Gastrocnemius medialis (tissue), 4 donors: ENCODE results near the gene SRSF1.

Experiments used
- CTCF ChIP-seq, 5 experiments: fragments of 450-650 bp in 3 of 5; fragments of 200-600 bp in 2 of 5; sonication (generic) in 2 of 5; IDR thresholded peaks in 4 of 5; conservative IDR thresholded peaks in 1 of 5; 1 replicate in 4 of 5; 2 replicates in 1 of 5; pipeline ENCODE4 v1.5.1; 2016 to 2019; ENCODE audit warnings: antibody characterized with exemption in 5 of 5, mild to moderate bottlenecking in 3 of 5, moderate library complexity in 3 of 5
- POLR2A ChIP-seq, 2 donors: fragments of 450-650 bp; IDR thresholded peaks; one replicate each; pipeline ENCODE4 v1.6.1; 2017; ENCODE audit warnings: antibody characterized with exemption in 2 of 2, mild to moderate bottlenecking in 2 of 2, moderate library complexity in 2 of 2

- no peak for TF ChIP-seq POLR2A (IDR thresholded peaks at IDR 0.05)
- TF ChIP-seq CTCF (IDR thresholded peaks at IDR 0.05 in 4 of 5, conservative IDR thresholded peaks at IDR 0.05 in 1 of 5): no peak
Measured at GRCh38 chr17:58047376-58048150, 40.5 kb upstream of the SRSF1 start.
